H9 (cell line): ENCODE data around the gene NHLRC4. TPM values are rescaled to one million over a fixed set of nuclear protein-coding genes. Genes with fewer than 3 reads are reported as not detected.

ENCODE experiments used
- DNase-seq: peaks from one replicate; pipeline ENCODE4 v3.0.0-alpha.2; 2017
- H2AFZ ChIP-seq: one replicate; pipeline ENCODE4 v1.6.1; 2013; ENCODE audit warnings: mild to moderate bottlenecking, low read length, control low read depth, moderate library complexity
- H2AK5ac ChIP-seq: 2 replicates; pipeline ENCODE4 v1.6.1; 2013; ENCODE audit warnings: low read length, control low read depth, mixed read lengths; ENCODE audit not compliant: insufficient read length
- H2BK120ac ChIP-seq: one replicate; pipeline ENCODE4 v1.6.1; 2013; ENCODE audit warnings: low read depth, mild to moderate bottlenecking, low read length, control low read depth, inconsistent platforms; ENCODE audit not compliant: poor library complexity, severe bottlenecking
- H2BK12ac ChIP-seq: 2 replicates; pipeline ENCODE4 v1.6.1; 2013; ENCODE audit warnings: low read length, control low read depth, mixed read lengths, low read depth; ENCODE audit not compliant: insufficient read length
- H2BK15ac ChIP-seq: 2 replicates; pipeline ENCODE4 v1.6.1; 2013; ENCODE audit warnings: low read depth, low read length, control low read depth
- H2BK20ac ChIP-seq: one replicate; pipeline ENCODE4 v1.6.1; 2013; ENCODE audit warnings: low read depth, mild to moderate bottlenecking, low read length, control low read depth, inconsistent platforms; ENCODE audit not compliant: poor library complexity, severe bottlenecking
- H2BK5ac ChIP-seq: 2 replicates; pipeline ENCODE4 v1.6.1; 2013; ENCODE audit warnings: low read length, control low read depth, mixed read lengths; ENCODE audit not compliant: insufficient read length
- H3K14ac ChIP-seq: 2 replicates; pipeline ENCODE4 v1.6.1; 2013; ENCODE audit warnings: low read length, control low read depth; ENCODE audit not compliant: insufficient read depth
- H3K18ac ChIP-seq: 2 replicates; pipeline ENCODE4 v1.6.1; 2013; ENCODE audit warnings: low read depth, mild to moderate bottlenecking, mixed read lengths, low read length, control low read depth; ENCODE audit not compliant: insufficient read length
- H3K23ac ChIP-seq: 2 replicates; pipeline ENCODE4 v1.6.1; 2013; ENCODE audit warnings: low read length, control low read depth, mixed read lengths, low read depth; ENCODE audit not compliant: insufficient read length
- H3K23me2 ChIP-seq: 2 replicates; pipeline ENCODE4 v1.6.1; 2013; ENCODE audit warnings: low read depth, mild to moderate bottlenecking, mixed read lengths, low read length, control low read depth; ENCODE audit not compliant: insufficient read length, poor library complexity, severe bottlenecking
- H3K27ac ChIP-seq: 2 replicates; pipeline ENCODE4 v1.5.1; 2013; ENCODE audit warnings: low read length, control low read depth, mixed read lengths, low read depth; ENCODE audit not compliant: insufficient read length
- H3K27me3 ChIP-seq: 2 replicates; pipeline ENCODE4 v1.6.1; 2013; ENCODE audit warnings: low read length, control low read depth, inconsistent platforms; ENCODE audit not compliant: insufficient read depth
- H3K4ac ChIP-seq: 2 replicates; pipeline ENCODE4 v1.6.1; 2013; ENCODE audit warnings: low read depth, mild to moderate bottlenecking, control low read depth, inconsistent platforms, low read length, moderate library complexity
- H3K4me1 ChIP-seq: 2 replicates; pipeline ENCODE4 v1.6.1; 2013; ENCODE audit warnings: low read length, control low read depth, inconsistent platforms; ENCODE audit not compliant: insufficient read depth
- H3K4me2 ChIP-seq: 2 replicates; pipeline ENCODE4 v1.6.1; 2013; ENCODE audit warnings: low read length, control low read depth, mixed read lengths; ENCODE audit not compliant: insufficient read length, insufficient read depth
- H3K56ac ChIP-seq: 2 replicates; pipeline ENCODE4 v1.6.1; 2013; ENCODE audit warnings: low read depth, mild to moderate bottlenecking, mixed read lengths, low read length, control low read depth; ENCODE audit not compliant: insufficient read length
- H3K79me1 ChIP-seq: 2 replicates; pipeline ENCODE4 v1.6.1; 2013; ENCODE audit warnings: low read depth, mild to moderate bottlenecking, moderate library complexity, low read length, control low read depth, inconsistent platforms; ENCODE audit not compliant: insufficient read depth, poor library complexity, severe bottlenecking
- H3K79me2 ChIP-seq: 2 replicates; pipeline ENCODE4 v1.6.1; 2013; ENCODE audit warnings: low read length, control low read depth, inconsistent platforms; ENCODE audit not compliant: insufficient read depth
- H3K9ac ChIP-seq: 2 replicates; pipeline ENCODE4 v1.6.1; 2013; ENCODE audit warnings: low read length, control low read depth, mixed read lengths; ENCODE audit not compliant: insufficient read length; ENCODE audit errors: extremely low read depth
- H3K9me3 ChIP-seq: one replicate; pipeline ENCODE4 v1.6.1; 2013; ENCODE audit warnings: low read depth, low read length, inconsistent platforms; ENCODE audit not compliant: control insufficient read depth
- H3T11ph ChIP-seq: one replicate; pipeline ENCODE4 v1.6.1; 2013; ENCODE audit warnings: mild to moderate bottlenecking, low read length, control low read depth, inconsistent platforms
- H4K20me1 ChIP-seq: one replicate; pipeline ENCODE4 v1.6.1; 2013; ENCODE audit not compliant: control insufficient read depth, insufficient read length, insufficient read depth
- H4K5ac ChIP-seq: 2 replicates; pipeline ENCODE4 v1.6.1; 2013; ENCODE audit warnings: low read depth, mild to moderate bottlenecking, mixed read lengths, low read length, control low read depth; ENCODE audit not compliant: insufficient read length
- H4K8ac ChIP-seq: replicated peaks from 2 replicates; pipeline ENCODE4 v1.6.1; 2013; ENCODE audit warnings: low read length, control low read depth, mixed read lengths, low read depth; ENCODE audit not compliant: insufficient read length
- H4K91ac ChIP-seq: 2 replicates; pipeline ENCODE4 v1.6.1; 2013; ENCODE audit warnings: low read depth, mild to moderate bottlenecking, moderate library complexity, mixed read lengths, low read length, control low read depth; ENCODE audit not compliant: insufficient read length
- H3K27ac Mint-ChIP-seq, 3 experiments: 2 replicates in 2 of 3; 3 replicates in 1 of 3; pipeline ENCODE4 v1.8.0; 2020 to 2021; ENCODE audit warnings: mixed read lengths in 3 of 3, mild to moderate bottlenecking in 1 of 3, moderate library complexity in 1 of 3
- H3K27me3 Mint-ChIP-seq: 2 replicates; pipeline ENCODE4 v1.8.0; 2021; ENCODE audit warnings: low read depth, mild to moderate bottlenecking, moderate library complexity, mixed read lengths
- H3K36me3 Mint-ChIP-seq, 3 experiments: 2 replicates in 2 of 3; 3 replicates in 1 of 3; pipeline ENCODE4 v1.8.0; 2020 to 2021; ENCODE audit warnings: low read depth in 3 of 3, mixed read lengths in 3 of 3; ENCODE audit not compliant: insufficient read depth in 1 of 3
- H3K4me1 Mint-ChIP-seq, 2 experiments: 2 replicates each; pipeline ENCODE4 v1.8.0; 2020; ENCODE audit warnings: mixed read lengths in 2 of 2
- H3K4me3 Mint-ChIP-seq, 2 experiments: 2 replicates in 1 of 2; 3 replicates in 1 of 2; pipeline ENCODE4 v1.8.0; 2020 to 2021; ENCODE audit warnings: mild to moderate bottlenecking in 2 of 2, mixed read lengths in 2 of 2, moderate library complexity in 1 of 2
- H3K9me3 Mint-ChIP-seq, 2 experiments: 2 replicates in 1 of 2; 3 replicates in 1 of 2; pipeline ENCODE4 v1.8.0; 2020; ENCODE audit warnings: mild to moderate bottlenecking in 2 of 2, mixed read lengths in 2 of 2, moderate library complexity in 1 of 2
- CTCF ChIP-seq: fragments of 200-600 bp; sonication (generic); conservative IDR thresholded peaks from 3 replicates; pipeline ENCODE4 v1.8.0; 2021; ENCODE audit warnings: antibody characterized with exemption, mild to moderate bottlenecking
- WGBS: extraction: QIAGEN DNeasy Blood & Tissue Kit; methylation state at CpG from one replicate; pipeline ENCODE4 v1.1.7; 2013; ENCODE audit warnings: missing lambda C conversion rate, low lambda C conversion rate, mixed read lengths; ENCODE audit not compliant: insufficient read length; ENCODE audit errors: extremely low coverage; 5-methylcytosine and 5-hydroxymethylcytosine counted together
- total RNA-seq: library from RNA; stranded (reverse); gene quantifications from 2 replicates; pipeline ENCODE4 v1.2.1, GENCODE V29; 2021

The NHLRC4 gene
- total RNA-seq, 1 experiment from 2014 or later: 0.42 TPM

GRCh38 chr16:593807-594206 is 27.0 kb downstream of the NHLRC4 start:
- H3K4me3 Mint-ChIP-seq: peak overlapping the region in 1 of 2 experiments; percentile 63; a peak in 2 of 5 replicates
- H2BK120ac ChIP-seq: no peak overlapping the region
- H3K27ac ChIP-seq: no peak overlapping the region
- no peak overlapping the region for H4K91ac ChIP-seq
- H3K23ac ChIP-seq: no peak overlapping the region
- no peak overlapping the region for H2BK5ac ChIP-seq
- peak overlapping the region in 1 of 3 experiments; percentile 20; a peak in 2 of 7 replicates for H3K27ac Mint-ChIP-seq
- no peak overlapping the region for H2BK12ac ChIP-seq
- peaks cover 26% of the 10 kb centered on the region for H3K27me3 Mint-ChIP-seq
- no peaks in the 10 kb centered on the region for H3K9me3 ChIP-seq
- no peak for DNase-seq
- H2BK20ac ChIP-seq: no peak overlapping the region
- H3K4ac ChIP-seq: no peak overlapping the region
- H3K79me1 ChIP-seq: peaks cover 3% of the 10 kb centered on the region
- no peak overlapping the region for H2AFZ ChIP-seq
- no peaks in the 10 kb centered on the region; the same call in 1 of the 2 replicates for H3K79me2 ChIP-seq
- H4K8ac ChIP-seq: no peak overlapping the region
- WGBS: no CpG with 5 or more reads among the region's 16 CpGs
- H3K36me3 Mint-ChIP-seq: peaks cover 7 to 19% (median 18%) of the 10 kb centered on the region in 3 experiments; a peak in 6 of 7 replicates
- H2AK5ac ChIP-seq: no peak overlapping the region
- no peak overlapping the region for H3K18ac ChIP-seq
- peaks cover 10% of the 10 kb centered on the region in 2 experiments for H3K4me1 Mint-ChIP-seq
- no peak overlapping the region for H3K14ac ChIP-seq
- H3K27me3 ChIP-seq: no peaks in the 10 kb centered on the region; the same call in 1 of the 2 replicates
- H3T11ph ChIP-seq: no peak overlapping the region
- no peak overlapping the region for H3K56ac ChIP-seq
- no peaks in the 10 kb centered on the region for H4K20me1 ChIP-seq
- no peak for TF ChIP-seq CTCF
- H3K9me3 Mint-ChIP-seq: peaks cover 0 to 3% of the 10 kb centered on the region in 2 experiments; a peak in 1 of 5 replicates
- H3K4me2 ChIP-seq: no peak overlapping the region
- H3K4me1 ChIP-seq: no peaks in the 10 kb centered on the region
- H3K23me2 ChIP-seq: no peaks in the 10 kb centered on the region
- H2BK15ac ChIP-seq: no peak overlapping the region
- H4K5ac ChIP-seq: no peak overlapping the region
- H3K9ac ChIP-seq: no peak overlapping the region
